GM21528 (cell line): ENCODE results near the gene TGFB2.
A peak's percentile ranks its signal among the peaks of the same experiment; 100 is the strongest.

Experiments used
- ATAC-seq: cut with Tn5 transposase; IDR thresholded peaks from one replicate; pipeline ENCODE4 v1.9.1; 2021; ENCODE audit warnings: mild to moderate bottlenecking, moderate library complexity; ENCODE audit not compliant: unreplicated experiment, low FRiP score

Gene TGFB2

DNA sequence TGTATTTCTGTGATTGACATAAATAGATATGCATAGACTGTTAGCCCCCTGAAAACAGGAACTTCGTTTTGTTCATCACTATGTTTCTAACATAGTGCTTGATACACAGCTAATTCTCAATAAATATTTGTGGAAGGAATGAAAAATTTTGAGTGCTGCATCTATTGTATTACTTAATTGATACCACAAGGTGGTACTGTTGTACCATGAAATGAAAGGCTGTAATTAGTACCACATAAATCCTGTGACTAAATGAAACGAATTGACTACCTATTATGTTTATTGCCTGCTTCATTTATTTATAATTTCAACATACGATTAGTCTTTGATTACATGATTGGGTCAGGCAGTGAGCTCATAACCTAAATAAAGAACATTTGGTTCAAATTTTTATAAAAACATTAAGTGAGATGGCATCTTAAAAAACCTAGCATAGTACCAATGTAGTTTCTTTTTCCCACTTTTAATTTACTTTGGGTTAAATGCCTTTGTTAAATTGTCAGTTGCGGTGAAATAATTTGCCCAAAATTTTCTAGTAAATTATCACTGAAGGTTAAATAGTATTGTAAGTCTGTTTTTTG lies 15.0 kb upstream of the TGFB2 start:
- ATAC-seq = peak; percentile 66

DNA sequence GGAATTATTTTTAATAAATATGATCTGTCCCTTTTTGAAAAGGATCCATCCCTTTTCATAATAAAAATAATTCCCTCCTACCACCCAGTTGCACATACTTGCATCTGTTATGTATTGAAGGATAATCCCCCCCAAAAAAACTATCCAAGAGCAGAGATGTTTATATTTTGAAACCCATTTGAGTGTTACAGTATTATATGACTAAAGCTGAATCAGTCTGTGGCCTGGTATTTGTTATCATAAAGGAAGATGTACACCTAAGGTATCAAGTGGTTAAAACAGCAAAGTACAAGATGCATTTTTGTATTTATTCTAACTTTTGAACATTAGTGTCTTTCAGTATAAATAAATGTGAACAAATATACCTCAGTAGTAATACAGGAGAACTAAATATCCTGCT lies 12.7 kb upstream of the TGFB2 start:
- no peak for ATAC-seq

DNA sequence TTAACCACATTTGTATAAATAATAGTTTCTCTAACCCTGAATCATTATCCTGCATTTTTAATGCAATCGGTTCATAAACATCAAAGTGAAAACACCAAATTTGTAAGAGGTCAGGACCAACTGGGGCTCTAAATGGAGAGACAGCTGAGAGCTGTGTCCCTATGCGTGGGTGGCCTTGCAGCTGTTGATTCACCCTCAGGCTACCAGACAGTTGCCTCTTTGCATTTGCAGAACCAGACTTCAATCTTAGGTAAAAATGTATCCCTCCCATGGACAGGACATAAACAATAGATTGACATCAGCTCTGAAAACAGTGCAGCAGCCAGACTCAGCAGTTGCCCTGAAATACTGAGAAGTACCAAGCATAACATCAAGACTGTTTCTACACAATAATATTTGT lies 8.8 kb upstream of the TGFB2 start:
- ATAC-seq = no peak

DNA sequence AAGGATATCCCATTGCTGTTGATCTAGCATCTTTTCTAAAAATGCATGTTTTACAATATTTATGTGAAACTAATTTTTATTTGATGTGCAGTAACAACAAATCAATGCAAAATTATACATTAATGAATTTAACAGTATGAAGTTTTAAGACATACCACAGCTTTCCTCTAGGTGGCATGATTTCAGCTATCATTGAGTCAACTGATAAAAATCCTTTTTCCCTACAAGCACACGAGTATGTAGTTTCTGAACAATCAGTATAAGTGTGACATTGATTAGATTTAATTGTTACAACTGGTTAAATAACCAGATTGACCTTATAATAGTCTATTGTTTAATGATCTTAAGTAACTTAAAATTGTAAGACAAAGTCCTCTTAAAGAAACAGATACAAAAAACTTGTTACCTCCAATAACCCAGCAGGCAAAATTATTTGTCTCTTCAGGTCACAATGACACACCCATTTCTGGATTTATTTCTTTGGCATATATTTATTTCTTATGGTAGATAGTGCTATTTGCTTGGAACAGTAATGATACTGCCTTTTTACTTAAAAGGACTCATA lies 5.8 kb upstream of the TGFB2 start:
- no peak for ATAC-seq

DNA sequence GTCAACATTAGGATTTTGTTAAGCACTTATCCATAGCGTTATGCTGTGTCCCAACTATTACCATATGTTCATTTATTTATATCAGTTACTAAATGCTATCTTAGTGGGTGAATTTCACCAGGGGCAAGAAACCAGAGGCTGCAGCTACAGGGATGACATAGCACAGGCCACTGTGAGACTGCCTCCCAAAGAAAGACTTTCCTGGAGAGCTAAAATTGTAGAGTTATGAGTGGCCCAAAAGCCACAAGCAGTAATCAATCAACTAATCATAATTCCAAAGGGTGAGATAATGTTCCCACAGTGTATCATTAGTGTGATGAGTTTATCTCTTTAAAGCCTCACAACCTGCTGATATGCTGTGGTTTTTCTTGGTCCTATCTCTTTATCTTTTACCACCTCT lies 3.8 kb upstream of the TGFB2 start:
- ATAC-seq = no peak

DNA sequence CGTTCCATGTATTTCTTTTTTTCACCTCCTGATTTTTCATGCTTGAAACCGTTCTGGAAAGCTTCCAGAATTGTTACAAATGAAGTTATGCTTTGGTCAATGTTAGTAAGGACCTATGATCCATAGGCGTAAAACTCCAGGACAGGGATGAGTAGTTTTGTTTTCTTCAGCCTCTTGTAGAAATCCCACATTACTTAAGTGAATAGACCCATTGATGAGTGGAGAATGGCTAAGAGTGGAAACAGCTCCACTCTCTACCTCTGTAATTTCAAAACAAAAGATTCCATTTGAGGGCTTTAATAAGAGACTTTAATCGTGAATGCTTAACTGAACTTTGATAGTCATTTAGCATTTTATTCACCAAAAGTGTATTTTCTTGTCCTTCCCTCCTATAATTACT lies 3.0 kb upstream of the TGFB2 start:
- ATAC-seq = no peak

DNA sequence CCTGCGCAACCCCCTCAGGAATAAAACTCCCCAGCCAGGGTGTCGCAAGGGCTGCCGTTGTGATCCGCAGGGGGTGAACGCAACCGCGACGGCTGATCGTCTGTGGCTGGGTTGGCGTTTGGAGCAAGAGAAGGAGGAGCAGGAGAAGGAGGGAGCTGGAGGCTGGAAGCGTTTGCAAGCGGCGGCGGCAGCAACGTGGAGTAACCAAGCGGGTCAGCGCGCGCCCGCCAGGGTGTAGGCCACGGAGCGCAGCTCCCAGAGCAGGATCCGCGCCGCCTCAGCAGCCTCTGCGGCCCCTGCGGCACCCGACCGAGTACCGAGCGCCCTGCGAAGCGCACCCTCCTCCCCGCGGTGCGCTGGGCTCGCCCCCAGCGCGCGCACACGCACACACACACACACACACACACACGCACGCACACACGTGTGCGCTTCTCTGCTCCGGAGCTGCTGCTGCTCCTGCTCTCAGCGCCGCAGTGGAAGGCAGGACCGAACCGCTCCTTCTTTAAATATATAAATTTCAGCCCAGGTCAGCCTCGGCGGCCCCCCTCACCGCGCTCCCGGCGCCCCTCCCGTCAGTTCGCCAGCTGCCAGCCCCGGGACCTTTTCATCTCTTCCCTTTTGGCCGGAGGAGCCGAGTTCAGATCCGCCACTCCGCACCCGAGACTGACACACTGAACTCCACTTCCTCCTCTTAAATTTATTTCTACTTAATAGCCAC lies 696 bp downstream of the TGFB2 start:
- ATAC-seq = peak; percentile 62

DNA sequence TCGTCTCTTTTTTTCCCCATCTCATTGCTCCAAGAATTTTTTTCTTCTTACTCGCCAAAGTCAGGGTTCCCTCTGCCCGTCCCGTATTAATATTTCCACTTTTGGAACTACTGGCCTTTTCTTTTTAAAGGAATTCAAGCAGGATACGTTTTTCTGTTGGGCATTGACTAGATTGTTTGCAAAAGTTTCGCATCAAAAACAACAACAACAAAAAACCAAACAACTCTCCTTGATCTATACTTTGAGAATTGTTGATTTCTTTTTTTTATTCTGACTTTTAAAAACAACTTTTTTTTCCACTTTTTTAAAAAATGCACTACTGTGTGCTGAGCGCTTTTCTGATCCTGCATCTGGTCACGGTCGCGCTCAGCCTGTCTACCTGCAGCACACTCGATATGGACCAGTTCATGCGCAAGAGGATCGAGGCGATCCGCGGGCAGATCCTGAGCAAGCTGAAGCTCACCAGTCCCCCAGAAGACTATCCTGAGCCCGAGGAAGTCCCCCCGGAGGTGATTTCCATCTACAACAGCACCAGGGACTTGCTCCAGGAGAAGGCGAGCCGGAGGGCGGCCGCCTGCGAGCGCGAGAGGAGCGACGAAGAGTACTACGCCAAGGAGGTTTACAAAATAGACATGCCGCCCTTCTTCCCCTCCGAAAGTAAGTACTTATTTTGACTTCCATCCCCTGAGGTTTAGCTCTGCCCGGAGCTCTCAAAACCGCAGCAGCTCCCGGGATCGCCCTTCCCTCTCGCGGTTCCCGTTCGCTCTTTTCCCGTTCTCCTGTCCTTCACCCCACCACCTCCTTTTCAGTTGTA lies 1.5 kb downstream of the TGFB2 start:
- ATAC-seq = no peak

DNA sequence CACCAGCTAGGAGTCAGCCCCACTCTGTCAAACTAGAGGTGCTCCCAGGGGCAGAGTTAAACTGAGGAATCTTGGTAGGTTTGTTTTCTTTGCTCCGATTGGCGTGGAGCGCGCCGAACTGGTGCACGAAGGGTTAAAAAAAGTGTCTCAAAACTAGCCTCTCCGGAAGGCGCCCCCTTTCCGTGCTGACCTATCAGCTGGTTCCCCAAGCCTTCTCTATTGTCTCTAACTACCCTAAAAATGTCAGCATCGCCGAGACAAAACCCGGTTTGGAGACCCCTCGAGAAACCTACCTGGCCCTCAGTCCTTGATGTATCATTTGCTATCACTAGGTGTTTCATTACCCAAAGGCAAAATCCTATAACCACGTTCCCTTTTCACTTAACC lies 2.2 kb downstream of the TGFB2 start:
- ATAC-seq = no peak

DNA sequence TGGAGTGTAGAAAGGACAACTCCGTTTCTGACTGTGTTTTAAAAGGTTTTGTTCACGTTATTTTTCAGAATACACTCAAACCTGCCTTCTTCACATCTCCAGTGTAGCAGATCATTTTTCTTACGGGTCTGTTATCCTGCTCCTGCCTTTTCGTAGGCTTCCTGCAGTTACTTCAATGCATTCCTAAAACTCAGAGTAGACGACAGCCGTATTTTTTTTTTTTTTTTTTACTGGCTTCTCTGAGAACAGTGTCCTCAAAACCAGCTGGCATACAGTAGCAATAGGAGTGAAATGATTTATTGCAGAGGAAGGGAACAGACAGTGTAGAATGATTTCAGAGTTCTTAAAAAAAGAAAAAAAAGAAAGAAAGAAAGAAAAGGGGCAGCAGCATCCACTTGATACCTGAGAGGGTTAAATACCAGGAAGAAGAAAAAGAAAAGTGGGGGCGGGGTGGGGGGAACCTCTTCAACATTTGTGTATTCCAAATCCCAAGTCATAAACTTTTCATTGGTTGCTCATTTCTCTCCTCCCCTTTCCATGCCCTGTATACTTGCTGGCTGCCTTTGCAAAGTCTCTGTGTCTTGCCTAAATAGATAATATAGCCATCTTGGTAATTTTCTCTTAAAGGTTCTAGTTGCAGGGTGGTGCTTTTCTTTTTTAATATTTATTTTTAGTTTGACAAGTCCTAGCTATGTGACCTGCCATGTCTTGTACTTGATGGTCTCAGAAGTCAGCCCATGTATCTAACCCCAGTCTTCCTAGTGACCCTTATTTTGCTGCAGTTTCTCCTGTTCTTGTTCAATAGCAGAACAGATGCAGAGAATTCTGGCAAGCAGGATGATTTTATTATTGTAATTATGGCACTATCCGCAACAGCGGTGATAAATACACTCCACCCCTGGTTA lies 2.8 kb downstream of the TGFB2 start:
- ATAC-seq = no peak

DNA sequence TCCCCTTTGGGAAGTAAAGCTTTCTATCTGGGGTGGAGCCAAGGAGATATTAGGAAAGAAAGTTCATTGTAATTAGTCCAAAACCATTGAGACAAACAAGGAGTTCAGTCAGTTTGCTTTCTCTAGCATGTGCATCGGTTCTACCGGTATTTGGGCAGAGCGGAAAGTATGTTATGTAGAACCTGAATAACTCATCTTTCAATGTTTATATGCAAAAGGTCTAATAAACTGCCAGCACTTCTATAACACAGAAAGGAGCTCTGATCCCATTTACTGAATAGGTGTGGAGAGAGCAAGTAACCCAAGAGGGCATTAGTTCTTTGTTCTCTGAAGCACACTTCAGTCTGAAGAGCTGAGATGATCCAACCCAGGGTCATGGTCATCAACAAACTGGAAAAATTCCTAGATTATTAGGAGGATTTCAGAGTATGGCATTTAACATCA lies 3.5 kb downstream of the TGFB2 start:
- ATAC-seq = no peak

DNA sequence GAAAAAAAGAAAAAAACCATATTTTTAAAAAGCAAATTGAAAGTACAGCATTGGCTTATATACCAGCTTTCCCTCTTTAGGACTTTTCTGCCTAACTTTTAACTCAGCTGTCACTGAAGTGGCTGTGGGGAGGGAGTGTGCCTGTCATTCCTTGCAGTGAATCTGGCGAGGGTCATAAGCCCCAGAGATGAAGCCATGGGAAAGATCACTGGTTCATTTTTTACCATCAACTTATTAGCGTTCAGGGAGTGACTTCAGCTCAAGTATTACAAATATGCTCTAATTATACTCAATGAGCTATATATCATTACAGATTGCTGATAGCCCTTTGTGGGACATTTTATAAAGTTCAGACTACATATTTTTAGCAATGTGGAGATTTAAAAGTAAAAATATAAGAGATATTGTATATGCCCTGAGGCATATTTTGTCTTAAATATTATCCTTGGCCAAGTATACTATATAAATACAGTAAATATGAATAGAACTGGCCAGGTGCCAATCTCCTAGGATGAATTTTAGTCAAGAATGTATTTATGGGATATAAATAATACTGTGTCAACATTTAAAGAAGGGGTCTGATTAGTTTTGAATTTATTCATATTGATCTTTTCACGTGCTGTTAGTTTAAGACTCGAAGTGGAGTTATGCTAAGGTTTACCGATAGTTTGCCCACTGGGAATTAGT lies 4.4 kb downstream of the TGFB2 start:
- no peak for ATAC-seq

DNA sequence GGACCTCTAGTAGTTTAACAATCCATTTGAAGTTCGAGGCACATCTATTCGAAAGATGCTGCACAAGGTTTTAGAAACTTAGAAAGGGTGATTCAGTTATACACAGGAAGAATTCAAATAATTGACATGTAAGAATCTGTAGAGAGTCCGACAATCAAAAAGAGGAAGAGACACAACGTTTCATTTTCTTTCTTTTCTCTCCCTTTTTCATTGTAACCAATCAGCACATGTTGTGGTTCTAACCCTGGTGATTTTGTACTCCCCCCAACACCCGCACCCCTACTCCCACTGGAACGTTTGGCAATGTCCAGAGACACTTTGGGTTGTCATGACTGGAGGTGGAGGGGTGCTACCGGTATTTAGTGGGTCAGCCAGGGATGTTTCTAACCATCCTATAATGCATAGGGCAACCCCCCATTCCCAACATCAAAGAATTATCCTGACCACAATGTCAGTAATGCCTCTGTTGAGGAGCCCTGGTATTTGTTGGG lies 4.9 kb downstream of the TGFB2 start:
- no peak for ATAC-seq

DNA sequence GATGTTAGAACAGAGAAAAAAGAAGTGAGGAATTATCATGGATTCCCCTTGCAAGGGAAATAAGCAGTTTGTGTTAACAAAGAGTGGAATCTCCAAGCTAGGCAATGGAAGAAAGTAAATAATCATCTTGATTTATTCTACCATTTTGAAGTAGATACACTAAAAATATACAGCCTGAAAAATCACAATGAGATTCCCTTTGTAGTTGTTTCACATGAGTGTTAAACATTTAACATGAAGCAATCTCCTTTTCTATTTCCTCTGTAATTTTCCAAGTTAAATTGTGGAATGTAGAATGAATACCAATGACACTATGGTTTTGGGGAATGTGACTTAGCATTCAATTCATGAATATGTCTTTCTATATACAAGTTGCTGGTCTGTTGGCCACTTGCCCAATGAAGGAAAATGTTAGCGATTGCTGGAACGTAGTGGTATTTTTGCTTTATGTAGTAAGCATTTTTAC lies 5.7 kb downstream of the TGFB2 start:
- ATAC-seq = no peak

DNA sequence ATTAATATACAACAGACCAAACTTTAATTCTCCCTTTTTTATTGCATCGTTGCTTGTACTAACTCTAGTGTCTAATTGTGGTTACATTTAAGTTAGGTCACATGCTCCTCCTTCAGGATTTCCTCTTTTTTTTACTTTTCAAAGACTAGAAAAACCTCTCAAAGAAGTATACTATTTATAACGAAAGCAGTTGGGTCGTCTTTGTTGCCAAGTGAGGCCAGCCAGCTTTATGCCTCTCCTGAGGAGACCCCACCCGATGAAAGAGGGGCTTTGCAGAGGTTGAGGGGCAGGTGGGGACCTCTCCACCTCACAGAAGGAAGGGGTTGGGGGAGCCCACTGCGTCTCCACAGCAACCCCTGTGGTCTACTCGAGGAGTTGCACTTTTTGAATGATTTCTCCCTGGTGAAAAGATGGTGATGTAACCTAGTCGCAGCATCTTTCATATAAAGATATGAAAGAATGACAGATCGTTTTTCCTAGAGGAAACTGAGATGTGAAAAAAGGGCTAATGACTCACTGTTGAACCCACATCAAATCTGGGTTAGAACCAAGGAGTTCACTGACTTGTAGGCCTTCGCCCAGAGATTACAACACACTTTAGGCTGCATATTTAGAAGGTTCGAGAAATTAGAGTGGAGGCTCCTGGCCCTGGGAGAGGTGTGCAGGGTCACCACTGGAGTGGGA lies 6.4 kb downstream of the TGFB2 start:
- peak; percentile 66 for ATAC-seq

DNA sequence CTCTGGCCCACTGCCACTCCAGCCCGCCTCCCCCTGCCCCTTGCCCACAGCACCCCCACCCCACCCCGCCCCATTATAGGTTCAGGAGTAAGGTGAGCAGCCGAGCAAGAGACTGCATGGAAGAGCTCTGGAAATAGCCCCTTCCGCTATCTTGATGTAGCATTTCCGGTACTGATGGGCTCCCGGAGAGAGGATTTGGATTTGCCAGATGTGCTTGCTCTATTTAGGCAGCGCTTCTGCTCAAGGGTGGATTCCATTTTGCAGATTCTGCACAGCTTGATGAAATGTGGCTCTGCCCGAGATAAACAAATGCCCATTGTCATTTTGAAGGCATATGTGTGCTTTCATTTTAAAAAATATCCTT lies 6.9 kb downstream of the TGFB2 start:
- no peak for ATAC-seq

DNA sequence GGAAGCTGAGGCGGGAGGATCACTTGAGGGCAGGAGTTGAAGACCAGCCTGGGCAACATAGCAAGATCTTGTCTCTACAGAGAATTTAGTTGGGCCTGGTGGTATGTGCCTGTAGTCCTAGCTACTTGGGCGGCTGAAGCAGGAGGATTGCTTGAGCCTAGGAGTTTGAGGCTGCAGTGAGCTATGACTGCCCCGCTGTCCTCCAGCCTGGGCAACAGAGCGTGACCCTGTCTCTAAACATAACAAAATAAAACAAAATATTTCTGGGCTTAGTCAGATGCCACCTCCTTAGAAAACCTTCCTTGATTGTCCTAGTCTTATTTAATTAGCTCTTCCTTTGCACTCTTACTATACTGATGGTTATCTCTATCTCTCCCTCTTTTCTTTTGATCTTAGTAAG lies 8.5 kb downstream of the TGFB2 start:
- no peak for ATAC-seq

DNA sequence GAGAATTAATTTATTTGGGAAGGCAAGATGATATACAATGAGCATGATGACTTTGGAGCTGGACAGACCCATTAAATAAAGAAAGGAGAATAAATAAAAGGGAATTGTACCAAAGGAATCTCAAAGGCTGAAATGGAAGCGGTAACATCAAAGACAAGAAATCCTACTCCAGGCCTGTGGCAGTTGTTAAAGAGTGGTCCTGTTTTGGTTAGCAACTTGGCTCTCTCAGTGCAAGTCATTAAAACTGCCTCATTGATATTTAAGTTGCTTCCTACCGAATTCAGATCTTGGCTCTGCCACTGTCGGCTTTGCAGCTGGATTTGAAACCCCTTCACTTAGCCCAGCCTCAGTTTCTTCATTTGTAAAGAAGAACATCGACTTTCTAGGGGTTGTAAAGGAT lies 10.1 kb downstream of the TGFB2 start:
- ATAC-seq = no peak
